GM18951 (cell line): ENCODE measurements around the gene PPP1R1C.

Experiments used
- POLR2A ChIP-seq: IDR thresholded peaks from 4 replicates; pipeline ENCODE4 v1.6.1; 2011; ENCODE audit warnings: mild to moderate bottlenecking; ENCODE audit not compliant: insufficient read length, insufficient read depth; ENCODE audit errors: extremely low read depth
- in situ Hi-C: fragments of 300-500 bp; cut with MboI; formaldehyde crosslinking; loops from one replicate; pipeline ENCODE4 v1.12.0; 2022; ENCODE audit warnings: low sequenced_read_pairs, mixed read lengths, inconsistent platforms; ENCODE audit not compliant: unreplicated experiment

Gene PPP1R1C

GRCh38 chr2:181985632-181986205, at the start of gene PPP1R1C:
Gene PPP1R1C (plus strand): TSS chr2:181985853. CDS start chr2:181986111, 258 bp downstream.
- in situ Hi-C loops = no loop called here
- no peak for TF ChIP-seq POLR2A

GRCh38 chr2:181937473-181937872, 48.2 kb upstream of the PPP1R1C start:
- no peak for TF ChIP-seq POLR2A
- in situ Hi-C loops = no loop called here

DNA sequence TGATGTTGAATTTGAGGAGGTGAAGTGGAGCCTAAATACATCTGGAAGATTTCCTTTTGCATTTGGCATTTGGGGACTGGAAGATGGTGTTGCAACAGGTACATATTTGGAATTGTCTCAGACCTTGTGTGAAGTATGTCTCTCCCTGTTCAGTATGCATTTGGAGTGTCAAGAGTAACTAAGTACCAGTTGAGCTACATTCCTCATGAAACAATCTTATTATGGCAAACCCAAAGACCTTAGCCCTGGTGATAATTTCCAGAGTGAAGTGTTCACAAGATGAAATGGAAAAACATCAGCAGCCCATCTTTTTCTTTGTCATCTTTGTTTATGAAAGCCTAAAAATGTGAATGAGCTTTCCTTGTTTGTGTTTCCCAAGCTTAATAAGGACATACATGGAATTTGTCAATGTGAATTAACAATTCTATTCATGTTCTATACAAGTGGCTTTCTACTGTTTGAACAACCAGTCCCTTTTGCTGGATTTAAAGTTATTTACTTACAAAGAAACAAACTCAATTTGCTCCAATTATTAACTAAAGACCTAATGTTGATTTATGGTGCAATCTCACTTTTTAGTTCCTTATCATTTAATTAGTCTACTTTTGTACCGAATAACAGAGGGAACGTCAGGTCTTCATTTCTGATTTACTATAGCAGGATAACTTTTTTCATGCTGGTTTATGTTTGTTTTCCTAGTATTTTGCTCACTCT, 42.1 kb upstream of the PPP1R1C start:
- no peak for TF ChIP-seq POLR2A
- in situ Hi-C loops = no loop called here

GRCh38 chr2:181944164-181944913, 41.3 kb upstream of the PPP1R1C start:
- TF ChIP-seq POLR2A = no peak
- in situ Hi-C loops = no loop called here

DNA sequence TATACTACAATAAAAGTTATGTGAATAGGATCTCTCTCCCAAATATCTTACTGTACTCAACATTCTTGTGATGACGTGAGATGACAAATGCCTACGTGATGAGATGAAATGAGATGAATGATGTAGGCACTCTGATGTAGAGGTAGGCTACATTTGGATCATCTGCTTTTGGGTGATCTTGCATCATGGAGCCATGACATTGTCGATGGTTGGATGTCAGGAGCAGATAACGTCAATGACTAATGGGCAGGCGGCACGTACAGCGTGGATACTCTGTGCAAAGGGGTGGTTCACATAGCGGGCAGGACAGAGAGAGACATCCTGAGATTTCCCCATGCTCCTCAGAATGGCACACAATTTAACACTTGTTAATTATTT, 40.8 kb upstream of the PPP1R1C start:
- TF ChIP-seq POLR2A = no peak
- in situ Hi-C loops = no loop called here

DNA sequence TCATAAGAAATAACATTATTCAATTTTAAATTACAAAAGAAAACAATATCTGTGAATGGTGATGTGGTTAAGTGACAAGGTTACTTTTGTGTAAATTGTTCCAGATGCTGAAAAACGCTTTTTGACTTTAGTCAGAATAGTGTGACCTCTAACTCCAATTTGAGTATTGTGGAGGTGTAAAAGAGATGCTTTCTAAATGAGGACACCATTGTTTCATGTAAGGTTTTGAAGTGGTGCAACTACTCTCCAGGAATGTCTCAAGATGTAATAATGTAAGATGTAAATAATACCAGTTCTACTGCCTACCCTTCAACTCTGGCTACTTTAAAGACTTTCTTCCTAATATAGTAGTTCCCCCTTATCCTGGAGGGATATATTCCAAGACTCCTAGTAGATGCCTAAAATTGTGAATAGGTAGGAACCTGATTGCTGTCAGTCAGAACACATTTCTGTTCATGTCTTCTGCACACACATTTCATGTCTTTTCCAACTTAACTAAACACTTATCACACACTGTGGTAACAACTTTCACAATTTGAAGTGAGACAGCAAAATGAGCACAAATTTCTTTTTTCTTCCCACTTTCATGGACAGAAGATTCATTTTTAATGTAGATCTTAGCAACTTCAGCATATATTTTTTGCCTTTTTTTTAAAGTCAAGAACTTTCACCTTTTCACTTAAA, 39.1 kb upstream of the PPP1R1C start:
- in situ Hi-C loops = no loop called here
- no peak for TF ChIP-seq POLR2A

- no peak for TF ChIP-seq POLR2A
- in situ Hi-C loops = no loop called here
Measured at GRCh38 chr2:181947273-181947672, 38.4 kb upstream of the PPP1R1C start.

DNA sequence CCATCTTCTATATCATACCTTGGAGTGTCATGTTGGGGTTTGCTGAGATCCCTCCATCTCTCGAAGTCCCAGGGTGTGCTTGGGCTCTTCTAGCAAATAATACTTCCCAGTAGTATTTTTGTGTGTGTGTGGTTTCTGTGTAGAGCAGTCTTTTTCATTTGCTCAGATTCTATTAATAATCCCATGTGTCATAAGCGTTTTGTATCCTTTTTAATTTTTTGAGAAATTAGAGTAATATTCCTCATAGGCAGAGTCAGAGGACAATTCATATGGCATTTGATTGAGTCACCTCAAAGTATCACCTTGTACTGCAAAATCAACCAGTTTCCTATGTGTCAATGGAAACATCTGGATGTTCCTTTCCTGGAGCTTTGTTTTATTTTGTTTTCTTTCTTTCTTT, 37.4 kb upstream of the PPP1R1C start:
- in situ Hi-C loops = no loop called here

GRCh38 chr2:181949047-181949446, 36.6 kb upstream of the PPP1R1C start:
- in situ Hi-C loops = no loop called here

More for the DNA sequence above, 37.4 kb upstream of the PPP1R1C start:
- no peak for TF ChIP-seq POLR2A

DNA sequence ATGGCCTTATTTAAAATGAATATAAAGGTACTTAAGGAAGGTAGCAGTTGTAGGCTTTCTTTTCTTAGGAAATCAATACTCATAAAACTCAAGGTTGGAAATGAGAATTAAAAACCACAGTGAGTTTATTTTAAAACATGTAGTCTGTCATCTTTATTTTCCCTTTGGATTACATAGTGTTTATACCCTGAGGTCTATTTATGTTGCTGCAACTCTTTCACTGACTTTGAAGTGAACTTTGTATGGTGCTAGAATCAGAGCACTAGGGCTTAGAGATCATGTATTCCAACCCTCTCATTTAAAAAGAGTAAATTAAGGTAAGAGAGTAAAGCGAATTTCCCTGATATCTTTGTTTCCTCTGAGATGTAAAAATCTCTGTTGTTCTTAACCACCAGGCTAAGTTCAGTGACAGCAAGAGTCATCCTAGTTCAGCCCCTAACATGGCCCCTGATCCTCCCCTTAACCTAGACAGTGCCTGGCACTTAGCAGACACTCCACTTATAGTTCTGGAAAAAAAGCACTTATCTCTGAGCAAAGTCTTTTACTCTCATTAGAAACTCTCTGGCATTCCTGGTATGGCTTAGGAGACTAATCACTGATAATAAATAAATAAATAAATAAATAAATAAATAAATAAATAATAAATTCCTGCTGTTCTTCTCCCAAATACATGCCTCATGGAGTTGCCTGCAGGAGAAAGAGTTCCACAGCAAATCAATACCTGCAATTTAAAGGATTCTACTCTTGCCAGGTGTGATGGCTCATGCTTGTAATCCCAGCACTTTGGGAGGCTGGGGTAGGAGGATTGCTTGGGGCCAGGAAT, 33.0 kb upstream of the PPP1R1C start:
- TF ChIP-seq POLR2A = no peak
- in situ Hi-C loops = no loop called here

More at GRCh38 chr2:181949047-181949446, 36.6 kb upstream of the PPP1R1C start:
- no peak for TF ChIP-seq POLR2A

GRCh38 chr2:181953881-181954537, 31.6 kb upstream of the PPP1R1C start:
- no peak for TF ChIP-seq POLR2A
- in situ Hi-C loops = no loop called here

DNA sequence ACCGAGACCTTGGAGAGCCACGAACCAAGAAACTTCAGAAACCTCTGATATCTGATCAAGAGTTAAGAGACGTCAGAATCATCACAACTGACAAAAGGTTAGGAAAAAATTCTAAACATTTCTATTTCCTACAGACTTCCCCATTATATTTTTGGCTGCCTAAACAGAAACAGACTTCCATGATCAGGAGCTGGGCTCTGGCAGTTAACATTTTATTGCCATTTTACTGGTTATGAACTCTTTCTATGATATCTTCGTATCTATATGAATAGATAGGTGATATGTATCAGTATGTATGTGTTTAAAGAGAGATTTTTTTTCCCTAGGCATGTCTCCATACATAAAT, 31.1 kb upstream of the PPP1R1C start:
- no peak for TF ChIP-seq POLR2A
- in situ Hi-C loops = no loop called here
